ENCODE measurements around the gene EIPR1.
"Not testable (repeated sequence)": the region's sequence is repeated elsewhere in the genome, so short reads cannot be mapped to it uniquely, and the experiment has no call there.

Gene EIPR1

DNA sequence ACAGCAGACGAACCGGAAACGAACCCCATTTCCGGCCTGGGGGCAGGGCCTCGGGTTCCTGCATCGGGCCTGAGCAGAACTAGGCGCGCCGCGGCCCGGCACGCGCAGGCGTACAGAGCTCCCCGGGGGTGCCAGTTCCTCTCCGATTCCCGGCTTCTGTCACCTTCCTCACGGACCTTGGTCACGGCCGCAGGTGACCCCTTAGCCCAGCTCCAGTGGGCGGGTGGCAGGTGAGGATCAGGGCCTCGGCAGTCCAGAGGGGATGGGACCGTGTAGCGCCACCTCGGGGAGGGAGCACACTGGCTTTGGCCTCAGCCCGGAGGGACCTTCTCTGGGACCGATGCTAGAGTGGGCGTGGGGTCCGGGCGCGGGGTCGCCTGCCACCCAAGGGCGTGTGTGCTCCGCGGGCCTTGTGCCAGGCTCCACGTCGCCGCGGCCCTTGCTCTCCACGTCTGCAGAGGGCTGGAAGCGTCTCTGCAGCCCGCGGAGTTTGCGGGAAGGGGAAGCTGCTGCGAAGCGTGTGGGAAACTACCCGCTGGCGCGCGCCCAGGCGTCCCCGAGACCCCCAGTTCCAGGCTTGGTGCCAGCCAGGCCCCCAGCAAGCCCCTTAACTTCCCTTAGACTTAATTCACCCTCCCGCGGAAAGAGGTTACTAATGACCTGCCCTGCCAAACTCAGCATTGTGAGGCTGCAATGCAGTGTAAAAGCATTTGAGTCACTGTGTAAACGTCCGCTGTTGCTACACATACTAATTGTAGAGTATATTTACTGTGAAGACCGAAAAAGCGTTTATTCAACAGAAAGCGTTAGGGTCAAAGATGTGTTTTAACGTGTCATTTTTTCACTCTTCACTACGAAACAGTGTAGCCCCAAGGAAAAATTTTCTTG, 2.3 kb upstream of the EIPR1 start, which contains the start of gene TRAPPC12:
Gene TRAPPC12, plus strand, starts transcription at position 48 of the 888 bp plus-strand sequence. CDS start 7,930 bp downstream, outside the sequence.
- H3K9me3 ChIP-seq (ENCODE audit: control insufficient read depth, insufficient read depth, low read depth, low read length) = no peaks in the 10 kb centered on the region
- peak within 1 kb of the TSS; percentile 50; the same call in 1 of the 2 replicates for H3K27ac ChIP-seq (ENCODE audit: low read depth, low read length)
- no peaks in the 10 kb centered on the region for H3K27me3 ChIP-seq (ENCODE audit: control insufficient read depth, insufficient read depth, low read length)
- H3K4me3 ChIP-seq (ENCODE audit: low read depth, low read length) = peak within 1 kb of the TSS; percentile 92
- peak within 1 kb of the TSS; percentile 84 for H3K9ac ChIP-seq (ENCODE audit: low read length)
- peaks cover 11% of the 10 kb centered on the region for H3K36me3 ChIP-seq (ENCODE audit: control insufficient read depth, insufficient read depth, low read length)
- H3K4me1 ChIP-seq (ENCODE audit: control insufficient read depth, insufficient read depth, low read length) = peaks cover 20% of the 10 kb centered on the region; the same call in 1 of the 2 replicates

DNA sequence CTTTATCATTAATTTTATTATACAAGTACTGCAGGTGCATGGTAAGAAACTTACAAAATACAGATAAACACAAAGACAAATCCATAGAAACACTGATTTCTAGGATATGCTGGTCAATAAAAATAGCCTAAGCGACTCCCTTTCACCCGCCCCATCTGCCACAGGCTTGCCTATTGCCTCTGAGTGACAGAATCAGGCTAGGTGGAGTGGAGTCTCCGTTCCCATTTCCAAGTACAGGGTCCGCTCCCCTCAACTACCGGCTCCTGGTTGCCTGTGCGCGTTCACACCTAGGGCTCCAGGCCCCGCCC, 1.7 kb upstream of the EIPR1 start:
- Histone ChIP-seq H3K9ac (ENCODE audit: low read length) (peak overlapping the region; percentile 23), H3K4me1 (ENCODE audit: control insufficient read depth, insufficient read depth, low read length) (peaks cover 20% of the 10 kb centered on the region; the same call in 1 of the 2 replicates)

DNA sequence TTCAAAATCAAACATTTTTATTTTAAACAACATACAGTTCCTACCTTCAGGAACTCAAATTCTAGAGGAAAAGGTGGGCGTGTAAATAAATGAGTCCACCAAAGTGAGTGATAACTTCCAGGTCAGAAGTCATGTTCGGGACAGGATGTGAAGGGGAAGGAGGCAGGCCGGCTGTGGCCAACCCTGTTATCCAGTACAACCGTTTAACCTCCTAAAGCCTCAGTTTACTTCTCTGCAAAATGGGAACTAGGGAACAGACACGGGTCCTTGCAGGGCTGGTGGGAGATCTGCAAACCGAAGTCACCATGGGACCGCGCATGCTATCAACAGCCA, 373 bp downstream of the EIPR1 start:
- H3K9ac ChIP-seq (ENCODE audit: low read length) = peak overlapping the region; percentile 87

More for the DNA sequence above, 1.7 kb upstream of the EIPR1 start:
- Histone ChIP-seq H3K27me3 (ENCODE audit: control insufficient read depth, insufficient read depth, low read length) (no peaks in the 10 kb centered on the region), H3K9me3 (ENCODE audit: control insufficient read depth, insufficient read depth, low read depth, low read length) (no peaks in the 10 kb centered on the region), H3K36me3 (ENCODE audit: control insufficient read depth, insufficient read depth, low read length) (peaks cover 11% of the 10 kb centered on the region), H3K27ac (ENCODE audit: low read depth, low read length) (no peak overlapping the region), H3K4me3 (ENCODE audit: low read depth, low read length) (peak overlapping the region; percentile 91)

DNA sequence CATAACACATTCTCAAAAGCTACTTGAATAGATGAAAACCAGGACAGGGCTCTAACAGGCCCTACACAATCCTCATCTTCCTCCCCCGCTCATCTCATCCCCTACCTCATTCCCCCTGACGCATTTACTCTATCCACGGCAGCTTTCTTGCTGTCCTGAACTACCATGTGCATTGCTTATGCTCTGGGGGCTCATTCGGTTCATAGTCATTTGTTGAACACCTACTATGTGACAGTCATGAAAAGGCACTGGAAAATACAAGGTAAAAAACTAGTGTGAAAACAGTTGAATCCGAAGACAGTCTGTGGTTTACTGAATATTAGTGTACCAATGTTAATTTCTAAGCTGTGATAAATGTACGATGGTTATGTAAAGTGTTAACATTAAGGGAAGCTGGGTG, 797 bp downstream of the EIPR1 start:
- H3K27ac ChIP-seq (ENCODE audit: low read depth, low read length) = no peak overlapping the region
- H3K9me3 ChIP-seq (ENCODE audit: control insufficient read depth, insufficient read depth, low read depth, low read length) = no peaks in the 10 kb centered on the region
- H3K9ac ChIP-seq (ENCODE audit: low read length) = no peak overlapping the region
- peak overlapping the region; percentile 92 for H3K4me3 ChIP-seq (ENCODE audit: low read depth, low read length)
- no peaks in the 10 kb centered on the region for H3K27me3 ChIP-seq (ENCODE audit: control insufficient read depth, insufficient read depth, low read length)
- H3K36me3 ChIP-seq (ENCODE audit: control insufficient read depth, insufficient read depth, low read length) = peaks cover 8% of the 10 kb centered on the region
- H3K4me1 ChIP-seq (ENCODE audit: control insufficient read depth, insufficient read depth, low read length) = peaks cover 20% of the 10 kb centered on the region; the same call in 1 of the 2 replicates

More for the DNA sequence above, 373 bp downstream of the EIPR1 start:
- Histone ChIP-seq H3K27ac (ENCODE audit: low read depth, low read length) (peak overlapping the region; percentile 24; the same call in 1 of the 2 replicates), H3K4me1 (ENCODE audit: control insufficient read depth, insufficient read depth, low read length) (peaks cover 20% of the 10 kb centered on the region; the same call in 1 of the 2 replicates), H3K36me3 (ENCODE audit: control insufficient read depth, insufficient read depth, low read length) (peaks cover 9% of the 10 kb centered on the region), H3K4me3 (ENCODE audit: low read depth, low read length) (peak overlapping the region; percentile 92), H3K9me3 (ENCODE audit: control insufficient read depth, insufficient read depth, low read depth, low read length) (no peaks in the 10 kb centered on the region), H3K27me3 (ENCODE audit: control insufficient read depth, insufficient read depth, low read length) (no peaks in the 10 kb centered on the region)

DNA sequence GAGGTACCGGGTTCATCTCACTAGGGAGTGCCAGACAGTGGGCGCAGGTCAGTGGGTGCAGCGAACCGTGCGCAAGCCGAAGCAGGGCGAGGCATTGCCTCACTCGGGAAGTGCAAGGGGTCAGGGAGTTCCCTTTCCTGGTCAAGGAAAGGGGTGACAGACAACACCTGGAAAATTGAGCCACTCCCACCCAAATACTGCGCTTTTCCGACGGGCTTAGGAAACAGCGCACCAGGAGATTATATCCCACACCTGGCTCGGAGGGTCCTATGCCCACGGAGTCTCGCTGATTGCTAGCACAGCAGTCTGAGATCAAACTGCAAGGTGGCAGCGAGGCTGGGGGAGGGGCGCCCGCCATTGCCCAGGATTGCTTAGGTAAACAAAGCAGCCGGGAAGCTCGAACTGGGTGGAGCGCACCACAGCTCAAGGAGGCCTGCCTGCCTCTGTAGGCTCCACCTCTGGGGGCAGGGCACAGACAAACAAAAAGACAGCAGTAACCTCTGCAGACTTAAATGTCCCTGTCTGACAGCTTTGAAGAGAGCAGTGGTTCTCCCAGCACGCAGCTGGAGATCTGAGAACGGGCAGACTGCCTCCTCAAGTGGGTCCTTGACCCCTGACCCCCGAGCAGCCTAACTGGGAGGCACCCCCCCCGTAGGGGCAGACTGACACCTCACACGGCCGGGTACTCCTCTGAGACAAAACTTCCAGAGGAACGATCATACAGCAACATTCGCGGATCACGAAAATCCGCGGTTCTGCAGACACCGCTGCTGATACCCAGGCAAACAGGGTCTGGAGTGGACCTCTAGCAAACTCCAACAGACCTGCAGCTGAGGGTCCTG, 8.1 kb downstream of the EIPR1 start:
- not testable (repeated sequence) for H3K27ac ChIP-seq (ENCODE audit: low read depth, low read length); H3K27me3 ChIP-seq (ENCODE audit: control insufficient read depth, insufficient read depth, low read length); H3K4me3 ChIP-seq (ENCODE audit: low read depth, low read length); H3K36me3 ChIP-seq (ENCODE audit: control insufficient read depth, insufficient read depth, low read length); H3K9me3 ChIP-seq (ENCODE audit: control insufficient read depth, insufficient read depth, low read depth, low read length); H3K9ac ChIP-seq (ENCODE audit: low read length); H3K4me1 ChIP-seq (ENCODE audit: control insufficient read depth, insufficient read depth, low read length)

DNA sequence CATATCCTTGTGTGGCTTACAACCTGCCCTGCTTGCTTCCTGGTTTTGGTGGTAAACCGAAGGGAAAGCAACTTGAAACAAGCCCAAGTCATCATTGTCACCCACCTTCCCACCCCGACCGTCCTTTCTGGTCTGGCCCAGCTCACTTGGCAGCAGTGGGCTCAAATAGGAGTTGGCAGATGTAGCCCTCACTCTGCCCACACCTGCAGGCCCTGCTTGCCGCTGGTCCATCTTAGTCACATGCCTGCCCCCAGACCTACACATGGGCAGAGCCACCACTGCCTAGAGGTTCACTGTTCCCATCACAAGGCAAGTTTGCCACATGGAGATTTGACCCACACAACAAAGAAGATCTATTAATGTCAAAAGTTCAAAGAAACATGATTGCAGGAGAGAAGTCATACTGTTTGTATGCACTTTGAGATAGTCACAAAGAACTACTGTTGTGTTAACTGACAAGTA, 9.3 kb downstream of the EIPR1 start:
- Histone ChIP-seq H3K27ac (ENCODE audit: low read depth, low read length) (no peak overlapping the region), H3K4me3 (ENCODE audit: low read depth, low read length) (no peak overlapping the region), H3K27me3 (ENCODE audit: control insufficient read depth, insufficient read depth, low read length) (no peaks in the 10 kb centered on the region), H3K9me3 (ENCODE audit: control insufficient read depth, insufficient read depth, low read depth, low read length) (peaks cover 8% of the 10 kb centered on the region; the same call in 1 of the 2 replicates), H3K4me1 (ENCODE audit: control insufficient read depth, insufficient read depth, low read length) (peaks cover 5% of the 10 kb centered on the region; the same call in 1 of the 2 replicates), H3K36me3 (ENCODE audit: control insufficient read depth, insufficient read depth, low read length) (peaks cover 5% of the 10 kb centered on the region; the same call in 1 of the 2 replicates), H3K9ac (ENCODE audit: low read length) (no peak overlapping the region)

DNA sequence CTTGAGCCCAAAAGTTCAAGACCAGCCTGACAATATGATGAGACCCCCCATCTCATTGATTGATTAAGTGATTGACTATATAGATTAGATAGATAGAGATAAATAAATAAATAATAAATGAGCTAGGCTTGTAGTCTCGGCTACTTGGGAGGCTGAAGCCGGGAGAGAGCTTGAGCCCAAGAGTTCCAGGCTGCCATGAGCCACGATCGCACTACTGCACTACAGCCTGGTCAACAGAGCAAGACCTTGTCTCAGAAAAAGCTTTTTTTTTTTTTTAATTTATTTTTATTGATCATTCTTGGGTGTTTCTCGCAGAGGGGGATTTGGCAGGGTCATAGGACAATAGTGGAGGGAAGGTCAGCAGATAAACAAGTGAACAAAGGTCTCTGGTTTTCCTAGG, 12.4 kb downstream of the EIPR1 start:
- no peak overlapping the region for H3K27ac ChIP-seq (ENCODE audit: low read depth, low read length)

DNA sequence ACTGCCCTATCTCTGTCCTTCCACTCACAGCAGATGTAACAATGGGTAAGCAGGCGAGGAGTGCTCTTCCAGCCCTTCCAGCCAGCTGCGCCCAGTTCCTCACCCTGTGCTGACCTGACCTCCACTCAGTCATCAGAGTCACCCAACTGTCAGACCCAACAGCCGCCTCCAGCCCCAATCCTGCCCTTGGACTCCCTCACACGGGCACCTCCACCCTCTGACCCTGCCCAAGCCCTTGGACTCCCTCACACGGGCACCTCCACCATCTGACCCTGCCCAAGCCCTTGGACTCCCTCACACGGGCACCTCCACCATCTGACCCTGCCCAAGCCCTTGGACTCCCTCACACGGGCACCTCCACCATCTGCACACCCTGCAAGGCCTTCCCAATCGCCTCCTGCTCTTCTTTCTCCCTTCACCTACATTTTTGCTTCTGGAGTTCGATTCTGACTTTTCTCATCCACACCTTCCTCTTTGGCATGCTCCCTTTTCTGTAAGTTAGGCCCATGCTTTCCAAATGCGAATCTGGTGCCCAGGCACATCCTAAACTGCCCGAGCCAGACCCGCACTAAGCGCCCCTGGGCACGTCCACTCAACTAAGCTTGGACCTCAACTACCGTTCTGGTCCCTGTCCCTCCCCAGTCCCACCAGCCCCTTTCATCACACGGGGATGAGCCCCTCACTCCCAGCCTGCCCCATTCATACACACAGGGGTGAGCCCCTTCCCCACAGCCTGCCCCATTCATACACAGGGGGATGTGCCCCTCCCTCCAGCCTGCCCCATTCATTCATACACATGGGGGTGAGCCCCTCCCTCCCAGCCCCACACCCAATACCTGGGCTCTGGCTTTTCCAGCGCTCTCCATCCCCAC, 15.9 kb downstream of the EIPR1 start:
- peaks cover 15% of the 10 kb centered on the region; the same call in 1 of the 2 replicates for H3K4me1 ChIP-seq (ENCODE audit: control insufficient read depth, insufficient read depth, low read length)

More for the DNA sequence above, 12.4 kb downstream of the EIPR1 start:
- Histone ChIP-seq H3K27me3 (ENCODE audit: control insufficient read depth, insufficient read depth, low read length) (no peaks in the 10 kb centered on the region), H3K9ac (ENCODE audit: low read length) (no peak overlapping the region), H3K9me3 (ENCODE audit: control insufficient read depth, insufficient read depth, low read depth, low read length) (peaks cover 8% of the 10 kb centered on the region; the same call in 1 of the 2 replicates), H3K4me1 (ENCODE audit: control insufficient read depth, insufficient read depth, low read length) (peaks cover 14% of the 10 kb centered on the region; the same call in 1 of the 2 replicates), H3K36me3 (ENCODE audit: control insufficient read depth, insufficient read depth, low read length) (peaks cover 5% of the 10 kb centered on the region; the same call in 1 of the 2 replicates), H3K4me3 (ENCODE audit: low read depth, low read length) (no peak overlapping the region)

DNA sequence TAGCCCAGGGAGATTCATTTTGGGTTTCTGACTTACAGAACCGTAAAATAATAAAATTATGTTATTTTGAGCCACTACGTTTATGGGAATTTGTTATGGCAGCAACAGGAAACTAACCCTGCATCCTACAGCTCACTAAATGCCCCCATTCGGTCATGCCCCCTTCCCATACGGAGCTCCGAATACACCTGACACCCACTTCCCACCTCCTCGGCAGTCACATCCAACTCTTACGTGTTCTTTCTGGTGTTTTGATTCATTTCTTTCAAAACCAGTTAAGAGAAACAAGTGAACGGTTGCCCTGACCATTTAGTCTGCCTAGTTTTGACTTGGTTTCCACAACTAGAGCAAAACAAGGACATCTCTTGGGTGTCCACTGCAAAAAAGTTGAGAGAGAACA, 19.7 kb downstream of the EIPR1 start:
- H3K4me1 ChIP-seq (ENCODE audit: control insufficient read depth, insufficient read depth, low read length) = peaks cover 15% of the 10 kb centered on the region; the same call in 1 of the 2 replicates
- H3K27ac ChIP-seq (ENCODE audit: low read depth, low read length) = no peak overlapping the region
- no peaks in the 10 kb centered on the region for H3K9me3 ChIP-seq (ENCODE audit: control insufficient read depth, insufficient read depth, low read depth, low read length)
- H3K9ac ChIP-seq (ENCODE audit: low read length) = no peak overlapping the region
- no peaks in the 10 kb centered on the region for H3K27me3 ChIP-seq (ENCODE audit: control insufficient read depth, insufficient read depth, low read length)
- peaks cover 15% of the 10 kb centered on the region for H3K36me3 ChIP-seq (ENCODE audit: control insufficient read depth, insufficient read depth, low read length)
- H3K4me3 ChIP-seq (ENCODE audit: low read depth, low read length) = no peak overlapping the region

More for the DNA sequence above, 15.9 kb downstream of the EIPR1 start:
- Histone ChIP-seq H3K9ac (ENCODE audit: low read length) (no peak overlapping the region), H3K27ac (ENCODE audit: low read depth, low read length) (no peak overlapping the region), H3K36me3 (ENCODE audit: control insufficient read depth, insufficient read depth, low read length) (no peaks in the 10 kb centered on the region), H3K27me3 (ENCODE audit: control insufficient read depth, insufficient read depth, low read length) (no peaks in the 10 kb centered on the region), H3K9me3 (ENCODE audit: control insufficient read depth, insufficient read depth, low read depth, low read length) (no peaks in the 10 kb centered on the region), H3K4me3 (ENCODE audit: low read depth, low read length) (no peak overlapping the region)

DNA sequence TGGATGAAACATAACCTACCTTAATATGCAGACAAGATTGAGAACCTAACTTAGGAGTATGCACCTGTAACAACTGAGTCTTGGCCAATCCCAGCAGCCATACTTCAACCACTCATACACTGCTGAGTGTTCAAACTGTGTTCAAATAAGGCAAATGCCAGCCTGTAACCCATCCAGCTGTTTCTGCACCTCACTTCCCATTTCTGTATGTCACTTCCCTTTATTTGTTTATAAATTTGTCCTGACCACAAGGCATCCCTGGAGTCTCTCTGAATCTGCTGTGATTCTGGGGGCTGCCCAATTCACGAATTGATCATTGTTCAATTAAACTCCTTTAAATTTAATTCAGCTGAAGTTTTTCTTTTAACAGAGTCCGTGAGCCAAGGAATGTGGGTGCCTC, 20.2 kb downstream of the EIPR1 start:
- peaks cover 12% of the 10 kb centered on the region; the same call in 1 of the 2 replicates for H3K4me1 ChIP-seq (ENCODE audit: control insufficient read depth, insufficient read depth, low read length)

More for the DNA sequence above, 20.2 kb downstream of the EIPR1 start:
- not testable (repeated sequence) for H3K27me3 ChIP-seq (ENCODE audit: control insufficient read depth, insufficient read depth, low read length); H3K4me3 ChIP-seq (ENCODE audit: low read depth, low read length); H3K9me3 ChIP-seq (ENCODE audit: control insufficient read depth, insufficient read depth, low read depth, low read length); H3K9ac ChIP-seq (ENCODE audit: low read length); H3K27ac ChIP-seq (ENCODE audit: low read depth, low read length)
- H3K36me3 ChIP-seq (ENCODE audit: control insufficient read depth, insufficient read depth, low read length) = peaks cover 19% of the 10 kb centered on the region
